AG10803 (cell line): Measurements from ENCODE around the gene ADAM12.
"Not testable (repeated sequence)": the region's sequence is repeated elsewhere in the genome, so short reads cannot be mapped to it uniquely, and the experiment has no call there.

ENCODE experiments used
- DNase-seq: peaks from one replicate; pipeline ENCODE4 v3.0.0; 2010; ENCODE audit warnings: low read depth
- H3K4me3 ChIP-seq: 2 replicates; pipeline ENCODE4 v1.5.1; 2011; ENCODE audit warnings: mild to moderate bottlenecking, low read length, control low read depth
- CTCF ChIP-seq: conservative IDR thresholded peaks from 2 replicates; pipeline ENCODE4 v1.5.1; 2011; ENCODE audit warnings: mild to moderate bottlenecking, low read length, control low read depth, inconsistent platforms

The ADAM12 gene

DNA sequence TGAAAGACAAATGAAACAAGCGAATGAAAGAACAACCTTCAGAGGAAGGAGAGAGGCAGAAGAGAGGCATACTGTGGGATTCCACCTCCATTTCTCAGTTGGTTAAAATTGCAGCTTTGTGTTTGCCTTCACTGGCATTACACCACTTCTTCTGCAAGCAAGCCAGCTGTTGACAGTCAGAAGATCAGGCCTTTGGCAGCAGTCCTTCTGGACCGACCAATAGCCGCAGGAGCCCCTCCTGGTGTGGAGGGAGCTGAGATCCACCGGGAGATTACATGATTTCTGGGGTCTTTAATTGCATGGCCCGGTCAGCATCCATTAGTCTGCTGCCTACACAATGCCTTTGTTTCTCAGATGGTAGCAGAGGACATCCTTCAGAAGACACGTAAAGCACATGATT, 206.7 kb downstream of the ADAM12 start:
- no peak for DNase-seq
- no peak for TF ChIP-seq CTCF

DNA sequence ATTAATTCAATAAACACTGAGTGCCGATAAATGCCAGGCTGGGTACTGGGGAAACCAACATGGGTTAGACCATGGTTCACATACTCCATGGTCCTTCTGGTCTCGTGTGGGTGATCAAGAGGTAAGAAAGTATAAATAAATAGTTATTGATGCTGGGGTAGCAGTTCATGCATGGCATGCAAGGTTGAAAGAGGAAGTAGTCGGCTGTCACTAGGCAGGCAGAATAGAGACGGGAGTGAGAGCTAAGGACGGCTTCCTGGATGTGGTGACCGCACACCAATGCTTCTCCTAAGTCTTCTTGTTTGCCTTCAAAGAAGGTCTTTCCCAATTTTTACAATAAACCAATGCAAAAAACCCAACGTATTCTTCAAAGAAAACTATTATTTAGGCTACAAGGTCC, 208.6 kb downstream of the ADAM12 start:
- DNase-seq = no peak
- TF ChIP-seq CTCF = no peak
- H3K4me3 ChIP-seq = no peak overlapping the region

More for the DNA sequence above, 206.7 kb downstream of the ADAM12 start:
- no peak overlapping the region for H3K4me3 ChIP-seq

- TF ChIP-seq CTCF = no peak
- no peak for DNase-seq
- H3K4me3 ChIP-seq = no peak overlapping the region
These were observed 210.8 kb downstream of the ADAM12 start for GRCh38 chr10:126177417-126178030.

DNA sequence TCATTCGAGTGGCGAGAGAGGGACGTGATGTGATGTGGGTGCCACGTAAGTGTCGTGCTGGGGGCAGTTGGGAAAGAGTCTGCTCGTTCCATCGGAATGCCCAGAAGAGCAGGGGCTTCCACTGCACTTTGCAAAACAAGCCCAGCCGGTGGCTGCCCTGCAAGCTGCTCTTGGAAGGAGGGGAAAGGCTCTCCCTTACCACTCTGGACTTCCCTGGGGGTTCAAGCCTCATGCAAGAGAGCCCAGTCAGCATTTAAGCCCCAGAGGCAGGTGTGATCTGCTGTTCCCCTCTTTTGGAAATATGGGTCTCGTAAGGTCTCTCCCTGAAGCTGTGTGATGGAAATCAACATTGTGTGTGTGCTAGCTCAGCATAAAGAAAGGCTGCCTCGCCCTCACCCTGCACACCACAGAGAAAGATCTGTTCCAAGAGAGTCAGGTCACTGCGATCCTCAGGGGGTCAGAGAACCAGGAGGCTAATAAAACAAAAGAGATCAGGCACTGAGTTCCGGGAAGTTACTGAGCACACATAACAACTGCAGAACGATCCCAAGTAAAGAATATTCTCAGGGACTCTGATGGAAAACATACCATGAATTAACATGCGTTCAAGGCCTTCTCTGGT, 212.5 kb downstream of the ADAM12 start:
- no peak for TF ChIP-seq CTCF
- no peak overlapping the region for H3K4me3 ChIP-seq
- DNase-seq = no peak

DNA sequence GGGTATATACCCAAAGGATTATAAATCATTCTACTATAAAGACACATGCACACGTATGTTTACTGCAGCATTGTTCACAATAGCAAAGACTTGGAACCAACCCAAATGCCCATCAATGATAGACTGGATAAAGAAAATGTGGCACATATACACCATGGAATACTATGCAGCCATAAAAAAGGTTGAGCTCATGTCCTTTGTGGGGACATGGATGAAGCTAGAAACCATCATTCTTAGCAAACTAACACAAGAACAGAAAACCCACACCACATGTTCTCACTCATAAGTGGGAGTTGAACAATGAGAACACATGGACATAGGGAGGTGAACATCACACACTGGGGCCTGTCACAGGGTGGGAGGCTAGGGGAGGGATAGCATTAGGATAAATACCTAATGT, 215.5 kb downstream of the ADAM12 start:
- H3K4me3 ChIP-seq, DNase-seq: not testable (repeated sequence)

- H3K4me3 ChIP-seq = peak overlapping the region; percentile 35
- TF ChIP-seq CTCF = no peak
- peak; percentile 97 for DNase-seq
These were observed 216.7 kb downstream of the ADAM12 start for GRCh38 chr10:126171555-126171954.

DNA sequence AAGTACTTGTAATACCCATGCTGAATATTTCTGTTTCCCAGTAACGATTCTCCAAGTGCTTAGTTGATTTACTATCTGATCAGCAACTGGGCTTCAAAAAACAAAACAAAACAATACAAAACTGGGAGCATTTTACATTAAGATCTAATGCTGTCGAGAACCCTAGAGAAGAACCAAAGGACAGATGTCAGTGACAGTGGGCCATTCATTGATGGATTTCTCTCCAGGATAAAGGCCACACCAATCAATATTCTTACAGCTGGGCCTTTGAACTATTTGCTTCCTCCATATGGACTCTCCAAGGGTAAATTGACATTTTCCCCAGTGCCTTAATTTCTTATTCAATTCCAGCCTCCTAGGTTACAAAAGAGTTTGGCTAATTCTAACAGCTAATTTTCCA, 217.5 kb downstream of the ADAM12 start:
- TF ChIP-seq CTCF = no peak
- H3K4me3 ChIP-seq = no peak overlapping the region
- no peak for DNase-seq

GRCh38 chr10:126170371-126170770, 217.9 kb downstream of the ADAM12 start:
- H3K4me3 ChIP-seq = no peak overlapping the region
- DNase-seq = no peak
- TF ChIP-seq CTCF = no peak
